ENCODE measurements around the gene GRIN1. TPM values are rescaled to one million over a fixed set of nuclear protein-coding genes. Genes with fewer than 3 reads are reported as not detected.

GRIN1 gene
- total and polyA plus RNA-seq, 8 donors, result 0.25 to 0.55 (median 0.31) TPM; not detected in 5

GRCh38 chr9:137159105-137160053 is 20.4 kb downstream of the GRIN1 start:
- TF ChIP-seq CTCF (IDR thresholded peaks at IDR 0.05), result no peak
- no peak for TF ChIP-seq EP300 (IDR thresholded peaks at IDR 0.05)
- intact Hi-C loops (cut with DNase I; ENCODE audit: low total_unique reads), result no loop called here
- 29 to 40% (median 35%) methylated on average over 13 to 14 of the region's 14 CpGs for WGBS, 5 donors
- Histone ChIP-seq H3K27me3 (peaks cover 25 to 100% (median 93%) of the 10 kb centered on the region in 3 donors), H3K36me3 (no peaks in the 10 kb centered on the region), H3K9me3 (no peaks in the 10 kb centered on the region), H3K27ac (no peak overlapping the region), H3K4me1 (peaks cover 24 to 46% (median 37%) of the 10 kb centered on the region in 4 donors), H3K4me3 (no peak overlapping the region)
- no peak for DNase-seq

GRCh38 chr9:137160054-137160425 is 21.1 kb downstream of the GRIN1 start:
- no peaks in the 10 kb centered on the region for H3K9me3 ChIP-seq
- peaks cover 31 to 100% (median 99%) of the 10 kb centered on the region in 3 donors for H3K27me3 ChIP-seq
- H3K36me3 ChIP-seq, result no peaks in the 10 kb centered on the region
- intact Hi-C loops (cut with DNase I; ENCODE audit: low total_unique reads), result no loop called here
- H3K4me3 ChIP-seq, result no peak overlapping the region
- H3K27ac ChIP-seq, result no peak overlapping the region
- DNase-seq, result no peak
- peaks cover 24 to 46% (median 37%) of the 10 kb centered on the region in 4 donors for H3K4me1 ChIP-seq
- TF ChIP-seq POLR2AphosphoS5 (IDR thresholded peaks at IDR 0.05) (no peak), CTCF (IDR thresholded peaks at IDR 0.05) (no peak), POLR2A (IDR thresholded peaks at IDR 0.05) (no peak), EP300 (IDR thresholded peaks at IDR 0.05) (no peak)
- WGBS, 5 donors, result 53 to 62% (median 58%) methylated on average over 16 to 17 of the region's 17 CpGs

- Histone ChIP-seq H3K27ac (no peak overlapping the region), H3K27me3 (peaks cover 39 to 100% (median 100%) of the 10 kb centered on the region in 3 donors), H3K9me3 (no peaks in the 10 kb centered on the region), H3K36me3 (no peaks in the 10 kb centered on the region), H3K4me3 (no peak overlapping the region), H3K4me1 (peaks cover 24 to 46% (median 37%) of the 10 kb centered on the region in 4 donors)
- intact Hi-C loops (cut with DNase I; ENCODE audit: low total_unique reads), result no loop called here
- TF ChIP-seq POLR2A (IDR thresholded peaks at IDR 0.05) (no peak), CTCF (IDR thresholded peaks at IDR 0.05) (no peak), POLR2AphosphoS5 (IDR thresholded peaks at IDR 0.05) (no peak), EP300 (IDR thresholded peaks at IDR 0.05) (no peak)
- WGBS, 5 donors, result 27 to 49% (median 31%) methylated on average over 17 to 56 of the region's 56 CpGs
- DNase-seq, result no peak
Measured at GRCh38 chr9:137160716-137161557, 22.0 kb downstream of the GRIN1 start.
